A549 (cell line): Measurements from ENCODE around the gene INPP4B. TPM values are rescaled to one million over a fixed set of nuclear protein-coding genes. Genes with fewer than 3 reads are reported as not detected.

Source experiments
- ATAC-seq, 2 experiments: fragments of 200-7000 bp in 1 of 2; fragments of >200 bp in 1 of 2; cut with Nextera tagmentation in 1 of 2; cut with Tn5 transposase in 1 of 2; 3 replicates each; pipeline versions ENCODE4 v1.8.0 to v1.9.1; 2018 to 2020; ENCODE audit warnings: mild to moderate bottlenecking in 1 of 2, moderate library complexity in 1 of 2
- CTCF ChIA-PET: fragments of 300-600 bp; sonication (Branson Sonifier 250); formaldehyde crosslinking; extraction: SDS; loops from one replicate; lab custom pipeline; 2021; ENCODE audit warnings: antibody characterized with exemption, inconsistent platforms; lab: Yijun Ruan, JAX
- POLR2A ChIA-PET: fragments of 350-600 bp; formaldehyde crosslinking; extraction: SDS; loops from one replicate; lab custom pipeline; 2021; ENCODE audit warnings: antibody characterized with exemption, inconsistent platforms; lab: Yijun Ruan, JAX
- DNase-seq, 2 experiments: peaks; one replicate each; pipeline versions ENCODE4 v3.0.0 to v3.0.0-alpha.2; 2011 to 2016; ENCODE audit warnings: low read depth in 1 of 2, low spot score in 1 of 2
- FAIRE-seq: peaks from 2 replicates; lab custom pipeline; 2011; peaks lifted over from hg19 to GRCh38; lab: Jason Lieb, UNC
- H3K27ac ChIP-seq, 2 experiments: fragments of >200 bp; sonication (Bioruptor Twin); formaldehyde crosslinking; 3 replicates each; pipeline ENCODE4 v1.5.1; 2016 to 2017
- H3K4me1 ChIP-seq: fragments of >200 bp; sonication (Bioruptor Twin); formaldehyde crosslinking; 3 replicates; pipeline ENCODE4 v1.6.1; 2016
- H3K4me2 ChIP-seq: fragments of >200 bp; sonication (Bioruptor Twin); formaldehyde crosslinking; 3 replicates; pipeline ENCODE4 v1.6.1; 2016
- H3K4me3 ChIP-seq: fragments of >200 bp; sonication (Bioruptor Twin); formaldehyde crosslinking; 3 replicates; pipeline ENCODE4 v1.5.1; 2016
- H3K9me3 ChIP-seq: fragments of >200 bp; sonication (Bioruptor Twin); formaldehyde crosslinking; 3 replicates; pipeline ENCODE4 v1.6.1; 2016
- BHLHE40 ChIP-seq: IDR thresholded peaks from 2 replicates; pipeline ENCODE4 v1.6.1; 2012; ENCODE audit warnings: low read depth, low read length, inconsistent platforms
- CBX2 ChIP-seq: fragments of 200-600 bp; sonication (generic); IDR thresholded peaks from 2 replicates; pipeline ENCODE4 v1.6.1; 2016; ENCODE audit warnings: low read depth, mild to moderate bottlenecking, borderline replicate concordance
- CEBPB ChIP-seq, 2 experiments: fragments of >200 bp in 1 of 2; sonication (Bioruptor Twin) in 1 of 2; formaldehyde crosslinking in 1 of 2; IDR thresholded peaks; 2 replicates each; pipeline ENCODE4 v1.6.1; 2012 to 2016
- GATA3 ChIP-seq: IDR thresholded peaks from 2 replicates; pipeline ENCODE4 v1.6.1; 2012; ENCODE audit warnings: borderline replicate concordance
- HDAC2 ChIP-seq: fragments of 200-600 bp; sonication (generic); IDR thresholded peaks from 2 replicates; pipeline ENCODE4 v1.6.1; 2016
- HOXB13 ChIP-seq: fragments of 250-450 bp; sonication (Bioruptor Pico); IDR thresholded peaks from 2 replicates; pipeline ENCODE4 v1.5.0; 2020; ENCODE audit warnings: low read depth, mild to moderate bottlenecking, moderate library complexity
- MAZ ChIP-seq: fragments of 150-350 bp; IDR thresholded peaks from 2 replicates; pipeline ENCODE4 v1.6.1; 2014; ENCODE audit warnings: antibody characterized with exemption, low read depth, low read length, borderline replicate concordance
- NFE2L2 ChIP-seq: fragments of 150-350 bp; conservative IDR thresholded peaks from 2 replicates; pipeline ENCODE4 v1.6.1; 2014; ENCODE audit warnings: low read length
- POLR2A ChIP-seq: IDR thresholded peaks from 2 replicates; pipeline ENCODE4 v1.6.1; 2012; ENCODE audit warnings: mild to moderate bottlenecking, low read length
- RARB ChIP-seq: fragments of 250-450 bp; sonication (Bioruptor Pico); IDR thresholded peaks from 2 replicates; pipeline ENCODE4 v1.8.0; 2021; ENCODE audit warnings: mild to moderate bottlenecking, moderate library complexity
- RCOR1 ChIP-seq: fragments of 150-350 bp; IDR thresholded peaks from 2 replicates; pipeline ENCODE4 v1.6.1; 2014; ENCODE audit warnings: antibody characterized with exemption, low read length, low read depth
- ZC3H11A ChIP-seq: fragments of 450-650 bp; IDR thresholded peaks from 2 replicates; pipeline ENCODE4 v1.6.1; 2014; ENCODE audit warnings: antibody characterized with exemption, mild to moderate bottlenecking
- ZFP36 ChIP-seq: fragments of 450-650 bp; IDR thresholded peaks from 2 replicates; pipeline ENCODE4 v1.6.1; 2014; ENCODE audit warnings: borderline replicate concordance; ENCODE audit not compliant: partially characterized antibody
- WGBS: methylation state at CpG from one replicate; pipeline ENCODE4 v1.1.6; 2017; ENCODE audit errors: missing lambda C conversion rate; 5-methylcytosine and 5-hydroxymethylcytosine counted together
- polyA plus RNA-seq, 4 experiments: library from polyadenylated mRNA; depleted of rRNA in 3 of 4; stranded (reverse); fragments of >200 nt; fragmentation: RNase III in 1 of 4; extraction: RNeasy Plus Mini Kit Qiagen cat#74134 plus additional on column Dnase treatment in 1 of 4; gene quantifications; 2 replicates in 3 of 4; 3 replicates in 1 of 4; pipeline ENCODE4 v1.2.3, GENCODE V29; 2011 to 2017
- TF ChIP-seq, protein P1 (sequence below): fragments of >200 bp; sonication (Bioruptor Twin); formaldehyde crosslinking; IDR thresholded peaks from 3 replicates; pipeline ENCODE4 v1.6.1; 2016
- TF ChIP-seq, protein P2 (sequence below): fragments of 250-450 bp; sonication (Bioruptor Pico); IDR thresholded peaks from 2 replicates; pipeline ENCODE4 v1.5.0; 2020; ENCODE audit warnings: low read depth, mild to moderate bottlenecking, moderate library complexity
- TF ChIP-seq, protein P3 (sequence below): IDR thresholded peaks from 2 replicates; pipeline ENCODE4 v1.6.1; 2012; ENCODE audit warnings: low read depth, borderline replicate concordance
- TF ChIP-seq, protein P4 (sequence below): fragments of 200-600 bp; sonication (generic); IDR thresholded peaks from 2 replicates; pipeline ENCODE4 v1.6.1; 2016; ENCODE audit warnings: antibody characterized with exemption, mild to moderate bottlenecking, moderate library complexity

INPP4B gene
- polyA plus RNA-seq, 2 of the 4 experiments (the other 2 are of a cell fraction), result 7.2 to 14.9 TPM

DNA sequence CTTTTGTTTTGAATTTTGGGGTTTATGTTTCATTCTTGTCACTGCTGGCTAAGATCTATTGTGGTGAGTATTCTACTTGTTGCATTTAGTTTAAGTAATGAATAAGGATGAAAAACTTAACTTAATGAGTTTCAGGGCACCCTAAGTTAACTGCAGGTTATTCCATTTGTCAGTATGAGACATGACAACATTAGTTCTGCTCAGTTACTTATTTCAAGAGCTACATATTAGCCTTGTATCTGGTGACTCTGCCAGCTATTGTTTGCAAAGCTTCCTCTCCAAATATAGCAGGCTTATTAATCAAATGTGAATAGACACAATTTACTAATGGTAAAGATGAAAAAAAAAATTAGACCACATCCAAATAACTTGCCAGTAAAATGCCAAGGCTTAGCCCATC is 642.6 kb downstream of the INPP4B start (continued):
- TF ChIP-seq HDAC2, result no peak
- TF ChIP-seq, protein P1, sequence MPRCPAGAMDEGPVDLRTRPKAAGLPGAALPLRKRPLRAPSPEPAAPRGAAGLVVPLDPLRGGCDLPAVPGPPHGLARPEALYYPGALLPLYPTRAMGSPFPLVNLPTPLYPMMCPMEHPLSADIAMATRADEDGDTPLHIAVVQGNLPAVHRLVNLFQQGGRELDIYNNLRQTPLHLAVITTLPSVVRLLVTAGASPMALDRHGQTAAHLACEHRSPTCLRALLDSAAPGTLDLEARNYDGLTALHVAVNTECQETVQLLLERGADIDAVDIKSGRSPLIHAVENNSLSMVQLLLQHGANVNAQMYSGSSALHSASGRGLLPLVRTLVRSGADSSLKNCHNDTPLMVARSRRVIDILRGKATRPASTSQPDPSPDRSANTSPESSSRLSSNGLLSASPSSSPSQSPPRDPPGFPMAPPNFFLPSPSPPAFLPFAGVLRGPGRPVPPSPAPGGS, result no peak
- TF ChIP-seq POLR2A, result no peak

DNA sequence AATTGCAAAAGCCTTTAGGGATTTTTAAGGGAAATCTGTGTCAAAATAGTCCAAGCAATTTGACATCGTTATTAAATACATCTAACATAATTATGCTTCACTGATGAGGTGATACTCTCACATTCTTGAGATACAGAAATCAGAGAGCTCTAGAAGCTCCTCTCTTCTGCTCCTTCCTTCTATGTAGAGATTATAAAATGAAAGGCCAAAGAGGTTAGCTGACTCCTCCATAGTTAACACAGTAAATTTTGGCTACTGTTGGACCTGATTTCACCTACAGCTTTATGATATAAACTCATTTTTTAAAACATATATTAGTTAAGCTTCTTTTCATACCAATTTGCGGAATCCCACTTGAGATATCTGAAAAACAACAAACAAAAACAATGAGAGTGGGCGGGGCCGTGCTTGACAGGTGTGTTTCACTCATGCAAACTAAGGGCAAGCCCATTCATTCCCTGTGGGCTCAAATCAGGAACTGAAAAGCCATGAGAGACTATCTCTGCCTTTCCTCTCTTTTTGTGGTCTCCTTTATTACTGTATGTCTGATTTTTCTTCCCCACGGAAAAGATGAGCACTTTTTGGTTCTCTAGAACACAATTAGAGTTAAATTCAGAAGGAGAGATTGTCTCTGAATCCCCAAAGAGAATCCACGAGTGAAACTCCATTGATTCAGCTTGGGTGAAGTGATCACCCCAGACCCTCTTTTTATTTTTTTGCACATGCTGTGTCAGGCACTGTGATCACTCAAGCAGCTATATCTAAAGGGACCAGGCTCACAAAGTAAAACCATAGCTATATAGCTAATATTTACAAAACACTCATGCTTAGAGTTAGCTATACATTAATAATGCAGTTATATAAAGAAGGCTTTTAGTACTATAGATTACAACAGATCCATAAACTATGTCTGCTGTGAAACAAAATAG is 643.4 kb downstream of the INPP4B start:
- 83% methylated on average over 6 of the region's 6 CpGs for WGBS
- ChIA-PET CTCF (no interaction called here), POLR2A (no interaction called here)
- ATAC-seq, result no peak
- DNase-seq, result no peak
- H3K9me3 ChIP-seq, result no peaks in the 10 kb centered on the region
- H3K4me1 ChIP-seq, result no peaks in the 10 kb centered on the region
- H3K4me2 ChIP-seq, result no peak overlapping the region
- no peak overlapping the region for H3K27ac ChIP-seq
- no peak overlapping the region for H3K4me3 ChIP-seq
- no peak for FAIRE-seq
- no peak for TF ChIP-seq NFE2L2
- TF ChIP-seq, protein P2, sequence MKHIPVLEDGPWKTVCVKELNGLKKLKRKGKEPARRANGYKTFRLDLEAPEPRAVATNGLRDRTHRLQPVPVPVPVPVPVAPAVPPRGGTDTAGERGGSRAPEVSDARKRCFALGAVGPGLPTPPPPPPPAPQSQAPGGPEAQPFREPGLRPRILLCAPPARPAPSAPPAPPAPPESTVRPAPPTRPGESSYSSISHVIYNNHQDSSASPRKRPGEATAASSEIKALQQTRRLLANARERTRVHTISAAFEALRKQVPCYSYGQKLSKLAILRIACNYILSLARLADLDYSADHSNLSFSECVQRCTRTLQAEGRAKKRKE, result no peak
- no peak for TF ChIP-seq CEBPB (IDR thresholded peaks at IDR 0.05)

DNA sequence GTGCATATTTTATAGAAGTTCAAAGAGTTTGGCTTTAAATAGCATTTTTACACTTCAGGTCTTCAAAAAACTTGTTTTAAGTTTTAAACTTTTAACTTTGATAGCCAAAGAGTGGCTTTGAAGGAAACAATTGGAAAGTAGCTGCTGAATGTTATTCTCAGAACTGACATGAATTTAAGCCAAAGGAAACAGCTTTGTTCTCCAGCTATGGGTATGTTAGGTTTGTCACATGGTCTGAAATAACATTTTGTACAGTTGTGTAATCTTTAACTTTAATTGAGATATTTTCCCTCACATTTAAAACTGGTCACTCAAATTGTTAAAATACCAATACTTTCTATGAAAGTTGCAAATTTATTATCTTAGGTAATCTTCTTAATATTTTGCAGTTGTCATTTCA is 645.1 kb downstream of the INPP4B start:
- FAIRE-seq, result no peak
- H3K4me2 ChIP-seq, result no peak overlapping the region
- no peak for DNase-seq
- H3K4me3 ChIP-seq, result no peak overlapping the region
- no peak for ATAC-seq
- no peak for TF ChIP-seq GATA3
- no peak for TF ChIP-seq HDAC2
- TF ChIP-seq, protein P3, sequence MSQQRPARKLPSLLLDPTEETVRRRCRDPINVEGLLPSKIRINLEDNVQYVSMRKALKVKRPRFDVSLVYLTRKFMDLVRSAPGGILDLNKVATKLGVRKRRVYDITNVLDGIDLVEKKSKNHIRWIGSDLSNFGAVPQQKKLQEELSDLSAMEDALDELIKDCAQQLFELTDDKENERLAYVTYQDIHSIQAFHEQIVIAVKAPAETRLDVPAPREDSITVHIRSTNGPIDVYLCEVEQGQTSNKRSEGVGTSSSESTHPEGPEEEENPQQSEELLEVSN, result no peak
- TF ChIP-seq ZFP36, result no peak
- no peak for TF ChIP-seq BHLHE40
- TF ChIP-seq, protein P4, sequence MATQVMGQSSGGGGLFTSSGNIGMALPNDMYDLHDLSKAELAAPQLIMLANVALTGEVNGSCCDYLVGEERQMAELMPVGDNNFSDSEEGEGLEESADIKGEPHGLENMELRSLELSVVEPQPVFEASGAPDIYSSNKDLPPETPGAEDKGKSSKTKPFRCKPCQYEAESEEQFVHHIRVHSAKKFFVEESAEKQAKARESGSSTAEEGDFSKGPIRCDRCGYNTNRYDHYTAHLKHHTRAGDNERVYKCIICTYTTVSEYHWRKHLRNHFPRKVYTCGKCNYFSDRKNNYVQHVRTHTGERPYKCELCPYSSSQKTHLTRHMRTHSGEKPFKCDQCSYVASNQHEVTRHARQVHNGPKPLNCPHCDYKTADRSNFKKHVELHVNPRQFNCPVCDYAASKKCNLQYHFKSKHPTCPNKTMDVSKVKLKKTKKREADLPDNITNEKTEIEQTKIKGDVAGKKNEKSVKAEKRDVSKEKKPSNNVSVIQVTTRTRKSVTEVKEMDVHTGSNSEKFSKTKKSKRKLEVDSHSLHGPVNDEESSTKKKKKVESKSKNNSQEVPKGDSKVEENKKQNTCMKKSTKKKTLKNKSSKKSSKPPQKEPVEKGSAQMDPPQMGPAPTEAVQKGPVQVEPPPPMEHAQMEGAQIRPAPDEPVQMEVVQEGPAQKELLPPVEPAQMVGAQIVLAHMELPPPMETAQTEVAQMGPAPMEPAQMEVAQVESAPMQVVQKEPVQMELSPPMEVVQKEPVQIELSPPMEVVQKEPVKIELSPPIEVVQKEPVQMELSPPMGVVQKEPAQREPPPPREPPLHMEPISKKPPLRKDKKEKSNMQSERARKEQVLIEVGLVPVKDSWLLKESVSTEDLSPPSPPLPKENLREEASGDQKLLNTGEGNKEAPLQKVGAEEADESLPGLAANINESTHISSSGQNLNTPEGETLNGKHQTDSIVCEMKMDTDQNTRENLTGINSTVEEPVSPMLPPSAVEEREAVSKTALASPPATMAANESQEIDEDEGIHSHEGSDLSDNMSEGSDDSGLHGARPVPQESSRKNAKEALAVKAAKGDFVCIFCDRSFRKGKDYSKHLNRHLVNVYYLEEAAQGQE, result no peak
- TF ChIP-seq MAZ, result no peak
- no peak for TF ChIP-seq CBX2
- TF ChIP-seq RCOR1, result no peak
- TF ChIP-seq ZC3H11A, result no peak
- TF ChIP-seq HOXB13 (CRISPR knock-in tag), result no peak
- no peak for TF ChIP-seq RARB
- H3K4me1 ChIP-seq, result no peaks in the 10 kb centered on the region
- CTCF ChIA-PET, result no interaction called here
- POLR2A ChIA-PET, result no interaction called here
- no peaks in the 10 kb centered on the region for H3K9me3 ChIP-seq
- H3K27ac ChIP-seq, result no peak overlapping the region
